Measurements from ENCODE around the gene CEP43. TPM values are rescaled to one million over a fixed set of nuclear protein-coding genes. Genes with fewer than 3 reads are reported as not detected.

Gene CEP43
- total RNA-seq, 1 donor from 2014 or later, result 23.3 TPM

DNA sequence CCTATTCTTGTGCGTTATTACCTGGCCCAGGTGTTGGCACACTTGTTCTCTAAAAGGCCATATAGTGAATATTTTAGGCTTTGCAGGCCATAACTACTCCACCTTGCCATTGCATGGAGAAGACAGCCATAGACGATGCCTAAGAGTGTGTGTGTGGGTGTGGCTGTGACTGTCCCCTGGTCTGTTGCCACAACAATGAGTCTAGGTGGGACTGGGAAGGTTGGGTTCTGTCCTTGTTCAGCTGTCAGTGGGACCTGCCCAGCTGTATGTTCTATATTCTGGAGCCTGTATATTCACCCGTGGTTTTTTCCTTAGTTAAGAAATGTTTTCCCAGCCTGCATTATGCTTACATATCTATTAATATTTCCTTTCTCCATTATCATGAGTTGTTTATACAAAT lies 38.6 kb downstream of the CEP43 start:
- DNase-seq (ENCODE audit: low spot score), result no peak
- Mint-ChIP-seq H3K4me3 (ENCODE audit: unreplicated experiment) (no peak overlapping the region), H3K27ac (ENCODE audit: unreplicated experiment) (no peak overlapping the region), H3K9me3 (ENCODE audit: unreplicated experiment) (no peaks in the 10 kb centered on the region), H3K36me3 (ENCODE audit: low read depth, unreplicated experiment) (peaks cover 27% of the 10 kb centered on the region), H3K27me3 (ENCODE audit: unreplicated experiment) (peaks cover 4% of the 10 kb centered on the region), H3K4me1 (ENCODE audit: unreplicated experiment) (no peaks in the 10 kb centered on the region)
- TF ChIP-seq, protein P1, sequence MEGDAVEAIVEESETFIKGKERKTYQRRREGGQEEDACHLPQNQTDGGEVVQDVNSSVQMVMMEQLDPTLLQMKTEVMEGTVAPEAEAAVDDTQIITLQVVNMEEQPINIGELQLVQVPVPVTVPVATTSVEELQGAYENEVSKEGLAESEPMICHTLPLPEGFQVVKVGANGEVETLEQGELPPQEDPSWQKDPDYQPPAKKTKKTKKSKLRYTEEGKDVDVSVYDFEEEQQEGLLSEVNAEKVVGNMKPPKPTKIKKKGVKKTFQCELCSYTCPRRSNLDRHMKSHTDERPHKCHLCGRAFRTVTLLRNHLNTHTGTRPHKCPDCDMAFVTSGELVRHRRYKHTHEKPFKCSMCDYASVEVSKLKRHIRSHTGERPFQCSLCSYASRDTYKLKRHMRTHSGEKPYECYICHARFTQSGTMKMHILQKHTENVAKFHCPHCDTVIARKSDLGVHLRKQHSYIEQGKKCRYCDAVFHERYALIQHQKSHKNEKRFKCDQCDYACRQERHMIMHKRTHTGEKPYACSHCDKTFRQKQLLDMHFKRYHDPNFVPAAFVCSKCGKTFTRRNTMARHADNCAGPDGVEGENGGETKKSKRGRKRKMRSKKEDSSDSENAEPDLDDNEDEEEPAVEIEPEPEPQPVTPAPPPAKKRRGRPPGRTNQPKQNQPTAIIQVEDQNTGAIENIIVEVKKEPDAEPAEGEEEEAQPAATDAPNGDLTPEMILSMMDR (IDR thresholded peaks at IDR 0.05; ENCODE audit: unreplicated experiment), result no peak

DNA sequence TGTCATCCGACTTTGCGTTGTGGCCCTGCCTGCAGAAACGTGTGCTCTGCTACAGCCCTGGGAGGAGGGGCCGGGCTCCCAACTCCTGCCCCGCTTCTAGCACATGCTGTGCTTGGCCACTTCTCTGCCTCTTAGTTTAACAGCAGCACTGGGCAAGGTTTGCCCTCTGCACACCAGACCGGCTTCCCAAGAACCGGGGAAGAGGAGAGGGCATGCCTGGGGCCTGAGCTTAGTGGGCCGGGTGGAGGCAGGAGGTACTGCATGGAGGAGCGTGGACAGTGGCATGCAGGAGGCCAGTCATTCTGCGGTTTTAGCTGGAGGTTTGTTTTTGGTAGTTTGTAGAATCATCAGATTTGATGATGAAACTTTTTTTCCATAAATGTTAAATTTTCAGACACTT lies 45.5 kb downstream of the CEP43 start:
- H3K36me3 Mint-ChIP-seq (ENCODE audit: low read depth, unreplicated experiment), result peaks cover 3% of the 10 kb centered on the region
- peaks cover 4% of the 10 kb centered on the region for H3K27me3 Mint-ChIP-seq (ENCODE audit: unreplicated experiment)
- H3K9me3 Mint-ChIP-seq (ENCODE audit: unreplicated experiment), result no peaks in the 10 kb centered on the region
- TF ChIP-seq, protein P1 (IDR thresholded peaks at IDR 0.05; ENCODE audit: unreplicated experiment), result no peak
- H3K27ac Mint-ChIP-seq (ENCODE audit: unreplicated experiment), result no peak overlapping the region
- no peak overlapping the region for H3K4me3 Mint-ChIP-seq (ENCODE audit: unreplicated experiment)
- peaks cover 10% of the 10 kb centered on the region for H3K4me1 Mint-ChIP-seq (ENCODE audit: unreplicated experiment)
- DNase-seq (ENCODE audit: low spot score), result no peak

DNA sequence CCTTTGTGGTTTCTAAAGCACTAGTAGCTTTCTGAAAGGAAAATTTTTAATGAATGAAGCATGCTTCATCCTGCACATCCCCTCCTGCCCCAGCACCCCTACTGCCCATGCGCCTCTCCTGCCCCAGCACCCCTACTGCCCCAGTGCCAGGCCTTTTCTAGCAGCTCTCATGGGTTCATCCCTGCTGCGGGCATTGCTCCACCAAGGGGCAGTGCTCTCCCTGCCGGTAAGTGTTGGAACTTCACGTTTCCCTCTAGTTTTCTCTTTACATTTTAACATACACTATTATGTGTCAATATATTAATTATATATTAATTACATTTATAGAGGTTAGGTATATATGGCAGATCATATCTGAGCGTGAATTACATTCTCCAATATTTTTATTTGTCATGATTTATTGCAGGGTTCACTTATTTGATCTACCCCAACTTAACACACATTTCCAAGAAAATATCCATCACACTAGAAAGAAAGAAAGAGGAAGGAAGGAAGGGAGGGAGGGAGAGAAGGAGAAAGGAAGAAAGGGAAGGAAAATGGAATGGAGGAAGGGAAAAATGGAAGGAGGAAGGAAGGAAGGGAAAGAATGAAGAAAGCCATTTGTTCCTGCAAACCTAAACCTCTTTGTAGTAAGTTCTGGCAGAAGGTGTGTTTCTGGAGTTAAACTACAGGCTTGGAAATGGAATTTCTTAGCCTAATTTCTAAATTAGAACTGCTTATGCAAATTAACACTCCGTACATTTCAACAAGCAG lies 46.8 kb downstream of the CEP43 start:
- H3K27me3 Mint-ChIP-seq (ENCODE audit: unreplicated experiment), result peaks cover 4% of the 10 kb centered on the region
- no peaks in the 10 kb centered on the region for H3K9me3 Mint-ChIP-seq (ENCODE audit: unreplicated experiment)
- H3K27ac Mint-ChIP-seq (ENCODE audit: unreplicated experiment), result no peak overlapping the region
- H3K4me3 Mint-ChIP-seq (ENCODE audit: unreplicated experiment), result no peak overlapping the region
- H3K4me1 Mint-ChIP-seq (ENCODE audit: unreplicated experiment), result peaks cover 10% of the 10 kb centered on the region
- TF ChIP-seq, protein P1 (IDR thresholded peaks at IDR 0.05; ENCODE audit: unreplicated experiment), result peak; percentile 35
- H3K36me3 Mint-ChIP-seq (ENCODE audit: low read depth, unreplicated experiment), result no peaks in the 10 kb centered on the region
- DNase-seq (ENCODE audit: low spot score), result no peak

GRCh38 chr6:167046861-167047495 lies 47.8 kb downstream of the CEP43 start:
- peaks cover 4% of the 10 kb centered on the region for H3K27me3 Mint-ChIP-seq (ENCODE audit: unreplicated experiment)
- DNase-seq (ENCODE audit: low spot score), result no peak
- TF ChIP-seq, protein P1 (IDR thresholded peaks at IDR 0.05; ENCODE audit: unreplicated experiment), result no peak
- no peaks in the 10 kb centered on the region for H3K9me3 Mint-ChIP-seq (ENCODE audit: unreplicated experiment)
- no peaks in the 10 kb centered on the region for H3K36me3 Mint-ChIP-seq (ENCODE audit: low read depth, unreplicated experiment)
- peaks cover 10% of the 10 kb centered on the region for H3K4me1 Mint-ChIP-seq (ENCODE audit: unreplicated experiment)
- no peak overlapping the region for H3K4me3 Mint-ChIP-seq (ENCODE audit: unreplicated experiment)
- H3K27ac Mint-ChIP-seq (ENCODE audit: unreplicated experiment), result no peak overlapping the region

GRCh38 chr6:167047554-167047953 lies 48.4 kb downstream of the CEP43 start:
- no peak overlapping the region for H3K27ac Mint-ChIP-seq (ENCODE audit: unreplicated experiment)
- H3K9me3 Mint-ChIP-seq (ENCODE audit: unreplicated experiment), result no peaks in the 10 kb centered on the region

More at GRCh38 chr6:167047554-167047953, 48.4 kb downstream of the CEP43 start:
- peaks cover 4% of the 10 kb centered on the region for H3K27me3 Mint-ChIP-seq (ENCODE audit: unreplicated experiment)
- TF ChIP-seq, protein P1 (IDR thresholded peaks at IDR 0.05; ENCODE audit: unreplicated experiment), result no peak
- H3K4me3 Mint-ChIP-seq (ENCODE audit: unreplicated experiment), result no peak overlapping the region
- H3K36me3 Mint-ChIP-seq (ENCODE audit: low read depth, unreplicated experiment), result no peaks in the 10 kb centered on the region
- peaks cover 10% of the 10 kb centered on the region for H3K4me1 Mint-ChIP-seq (ENCODE audit: unreplicated experiment)
- DNase-seq (ENCODE audit: low spot score), result no peak
